Naive thymus-derived CD4-positive, alpha-beta T cell (primary cell): ENCODE data around the gene MRGPRX2. TPM values are rescaled to one million over a fixed set of nuclear protein-coding genes. Genes with fewer than 3 reads are reported as not detected.

Experiments used
- ATAC-seq: fragments of 150-1000 bp; cut with Tn5 transposase; 2 replicates; pipeline ENCODE4 v1.10.0; 2021; ENCODE audit warnings: mild to moderate bottlenecking, moderate library complexity
- CTCF ChIA-PET: fragments of 350-600 bp; sonication (Branson Sonifier 250); formaldehyde crosslinking; loops from one replicate; lab custom pipeline; 2021; ENCODE audit warnings: antibody characterized with exemption; lab: Charles Lee
- POLR2A ChIA-PET: fragments of 350-600 bp; sonication (Branson Sonifier 250); formaldehyde crosslinking; loops from one replicate; lab custom pipeline; 2021; ENCODE audit warnings: antibody characterized with exemption, inconsistent platforms; lab: Charles Lee
- DNase-seq, 9 donors: peaks; one replicate each; pipeline versions ENCODE4 v3.0.0 to v3.0.0-alpha.2; 2020 to 2022; ENCODE audit warnings: mixed read lengths in 1 of 9
- H3K27ac ChIP-seq: one replicate; pipeline ENCODE4 v1.7.0; 2013; ENCODE audit warnings: mild to moderate bottlenecking, low read depth, low read length, moderate library complexity
- H3K27me3 ChIP-seq, 2 donors: one replicate each; pipeline ENCODE4 v1.7.0; 2013; ENCODE audit warnings: low read length in 2 of 2, mild to moderate bottlenecking in 2 of 2, moderate library complexity in 2 of 2; ENCODE audit not compliant: control insufficient read depth in 2 of 2, insufficient read depth in 2 of 2
- H3K36me3 ChIP-seq, 3 experiments: 1 replicate in 2 of 3; 2 replicates in 1 of 3; pipeline ENCODE4 v1.7.0; 2013; ENCODE audit warnings: low read length in 3 of 3, mild to moderate bottlenecking in 3 of 3, moderate library complexity in 1 of 3; ENCODE audit not compliant: insufficient read depth in 3 of 3, control insufficient read depth in 2 of 3
- H3K4me1 ChIP-seq, 2 donors: one replicate each; pipeline ENCODE4 v1.7.0; 2013; ENCODE audit warnings: low read length in 2 of 2, mild to moderate bottlenecking in 2 of 2, moderate library complexity in 1 of 2; ENCODE audit not compliant: control insufficient read depth in 2 of 2, insufficient read depth in 2 of 2
- H3K4me3 ChIP-seq: 2 replicates; pipeline ENCODE4 v1.7.0; 2013; ENCODE audit warnings: mild to moderate bottlenecking, low read length
- H3K9me3 ChIP-seq, 3 experiments: 1 replicate in 2 of 3; 2 replicates in 1 of 3; pipeline ENCODE4 v1.7.0; 2013; ENCODE audit warnings: low read length in 3 of 3; ENCODE audit not compliant: control insufficient read depth in 2 of 3
- H3K27ac Mint-ChIP-seq, 9 donors: one replicate each; pipeline ENCODE4 v1.8.0; 2020 to 2022; ENCODE audit warnings: mixed read lengths in 9 of 9, mild to moderate bottlenecking in 8 of 9, moderate library complexity in 5 of 9, inconsistent platforms in 2 of 9
- H3K27me3 Mint-ChIP-seq, 5 donors: one replicate each; pipeline ENCODE4 v1.8.0; 2021 to 2022; ENCODE audit warnings: mixed read lengths in 5 of 5, mild to moderate bottlenecking in 1 of 5
- H3K36me3 Mint-ChIP-seq, 5 donors: one replicate each; pipeline ENCODE4 v1.8.0; 2020 to 2022; ENCODE audit warnings: mixed read lengths in 5 of 5, mild to moderate bottlenecking in 3 of 5, inconsistent platforms in 1 of 5
- H3K4me1 Mint-ChIP-seq, 7 donors: one replicate each; pipeline ENCODE4 v1.8.0; 2020 to 2022; ENCODE audit warnings: mixed read lengths in 7 of 7, mild to moderate bottlenecking in 3 of 7, inconsistent platforms in 1 of 7
- H3K4me3 Mint-ChIP-seq, 10 donors: one replicate each; pipeline ENCODE4 v1.8.0; 2020 to 2022; ENCODE audit warnings: mild to moderate bottlenecking in 10 of 10, mixed read lengths in 10 of 10, moderate library complexity in 6 of 10, inconsistent platforms in 2 of 10
- H3K9me3 Mint-ChIP-seq, 11 donors: one replicate each; pipeline ENCODE4 v1.8.0; 2020 to 2022; ENCODE audit warnings: mixed read lengths in 11 of 11, mild to moderate bottlenecking in 4 of 11, inconsistent platforms in 1 of 11, moderate library complexity in 1 of 11
- intact Hi-C, 2 donors: fragments of 100-400 bp; cut with micrococcal nuclease; formaldehyde crosslinking; loops; one replicate each; pipeline ENCODE4 v1.15.1; 2023
- polyA plus RNA-seq, 2 donors: library from polyadenylated mRNA; unstranded; fragments of 300-500 nt; fragmentation: Illumina TruSeq; gene quantifications; one replicate each; pipeline ENCODE4 v1.2.3, GENCODE V29; 2021
- total RNA-seq, 6 experiments: library from RNA in 5 of 6; stranded (reverse) in 5 of 6; gene quantifications; 1 replicate in 5 of 6; 2 replicates in 1 of 6; pipeline ENCODE4 v1.2.3 and lab custom pipeline; 2021 to 2026

MRGPRX2 gene
- total and polyA plus RNA-seq, 7 experiments from 2014 or later = 0.17 TPM; not detected in 6

GRCh38 chr11:19072464-19072863, 11.9 kb upstream of the MRGPRX2 start:
- no peak overlapping the region for H3K4me3 Mint-ChIP-seq
- peaks cover 0 to 5% (median 5%) of the 10 kb centered on the region in 7 donors for H3K4me1 Mint-ChIP-seq
- no peak for ATAC-seq
- peaks cover 0 to 20% (median 14%) of the 10 kb centered on the region in 11 donors for H3K9me3 Mint-ChIP-seq
- CTCF ChIA-PET = interaction anchor here (1.1 kb wide), 1 partner anchor 8 kb away, joined by 6 read pairs; no protein-coding TSS in a partner anchor
- peaks cover 0 to 15% (median 6%) of the 10 kb centered on the region in 5 donors for H3K36me3 Mint-ChIP-seq
- no peak overlapping the region for H3K4me3 ChIP-seq
- no peak for DNase-seq
- H3K27ac Mint-ChIP-seq = no peak overlapping the region
- H3K9me3 ChIP-seq = no peaks in the 10 kb centered on the region
- H3K36me3 ChIP-seq = no peaks in the 10 kb centered on the region
- H3K27me3 ChIP-seq = no peaks in the 10 kb centered on the region
- intact Hi-C loops = loop anchor here (10.0 kb wide), 3 partner anchors 672 to 832 kb away; no protein-coding TSS in a partner anchor
- H3K27ac ChIP-seq = no peak overlapping the region
- H3K27me3 Mint-ChIP-seq = peaks cover 12 to 21% (median 20%) of the 10 kb centered on the region in 5 donors
- H3K4me1 ChIP-seq = no peaks in the 10 kb centered on the region
- POLR2A ChIA-PET = no interaction called here

GRCh38 chr11:19071255-19071654, 10.7 kb upstream of the MRGPRX2 start:
- no peak overlapping the region for H3K4me3 ChIP-seq
- intact Hi-C loops = loop anchor here (1.0 to 10.0 kb wide), 7 partner anchors 169 to 1062 kb away; partner anchors contain the start of gene E2F8 (in 1 of the 2)
- peaks cover 0 to 15% (median 6%) of the 10 kb centered on the region in 5 donors for H3K36me3 Mint-ChIP-seq
- peaks cover 0 to 20% (median 14%) of the 10 kb centered on the region in 11 donors for H3K9me3 Mint-ChIP-seq
- peaks cover 0 to 5% (median 5%) of the 10 kb centered on the region in 7 donors for H3K4me1 Mint-ChIP-seq
- no peaks in the 10 kb centered on the region for H3K27me3 ChIP-seq
- POLR2A ChIA-PET = no interaction called here
- no peaks in the 10 kb centered on the region for H3K4me1 ChIP-seq
- H3K27ac Mint-ChIP-seq = no peak overlapping the region
- CTCF ChIA-PET = interaction anchor here (0.7 to 1.1 kb wide), 4 partner anchors 9 to 260 kb away, joined by 3 to 7 read pairs (median 6); partner anchors contain the start of gene MRGPRX2
- peak overlapping the region in 8 of 10 donors; percentile 37 to 83 (median 64) for H3K4me3 Mint-ChIP-seq
- DNase-seq (peak in 8 of 9 donors; percentile 27 to 51 (median 38)), ATAC-seq (peak; percentile 93)
- H3K36me3 ChIP-seq = no peaks in the 10 kb centered on the region
- no peaks in the 10 kb centered on the region for H3K9me3 ChIP-seq
- H3K27me3 Mint-ChIP-seq = peaks cover 14 to 33% (median 20%) of the 10 kb centered on the region in 5 donors
- no peak overlapping the region for H3K27ac ChIP-seq

GRCh38 chr11:19059833-19060232, 684 bp downstream of the MRGPRX2 start:
- H3K27me3 Mint-ChIP-seq = peaks cover 0 to 14% (median 6%) of the 10 kb centered on the region in 5 donors
- peaks cover 5 to 18% of the 10 kb centered on the region in 2 donors for H3K4me1 ChIP-seq
- H3K4me1 Mint-ChIP-seq = peaks cover 0 to 29% (median 15%) of the 10 kb centered on the region in 7 donors
- H3K9me3 ChIP-seq = no peaks in the 10 kb centered on the region
- no peak overlapping the region for H3K27ac Mint-ChIP-seq
- no peaks in the 10 kb centered on the region for H3K9me3 Mint-ChIP-seq
- ChIA-PET CTCF (interaction anchor here (1.2 kb wide), 1 partner anchor 11 kb away, joined by 5 read pairs; no protein-coding TSS in a partner anchor), POLR2A (no interaction called here)
- H3K4me3 Mint-ChIP-seq = no peak overlapping the region
- no peak overlapping the region for H3K4me3 ChIP-seq
- H3K27me3 ChIP-seq = no peaks in the 10 kb centered on the region
- no peaks in the 10 kb centered on the region for H3K36me3 ChIP-seq
- intact Hi-C loops = no loop called here
- DNase-seq (no peak), ATAC-seq (no peak)
- no peak overlapping the region for H3K27ac ChIP-seq
- no peaks in the 10 kb centered on the region for H3K36me3 Mint-ChIP-seq

GRCh38 chr11:19055905-19056304, 4.6 kb downstream of the MRGPRX2 start:
- Mint-ChIP-seq H3K9me3 (peaks cover 0 to 11% (median 6%) of the 10 kb centered on the region in 11 donors), H3K27ac (no peak overlapping the region), H3K4me1 (peaks cover 0 to 19% (median 7%) of the 10 kb centered on the region in 7 donors), H3K36me3 (no peaks in the 10 kb centered on the region), H3K4me3 (peak overlapping the region in 1 of 10 donors; percentile 11), H3K27me3 (peaks cover 0 to 7% (median 5%) of the 10 kb centered on the region in 5 donors)
- DNase-seq (no peak), ATAC-seq (no peak)
- peaks cover 5 to 7% of the 10 kb centered on the region in 2 donors for H3K4me1 ChIP-seq
- no peaks in the 10 kb centered on the region for H3K36me3 ChIP-seq
- no peak overlapping the region for H3K27ac ChIP-seq
- no peak overlapping the region for H3K4me3 ChIP-seq
- ChIA-PET POLR2A (no interaction called here), CTCF (no interaction called here)
- no peaks in the 10 kb centered on the region for H3K27me3 ChIP-seq
- intact Hi-C loops = no loop called here
- no peaks in the 10 kb centered on the region for H3K9me3 ChIP-seq

- Histone ChIP-seq H3K27ac (no peak overlapping the region), H3K9me3 (no peaks in the 10 kb centered on the region), H3K4me1 (no peaks in the 10 kb centered on the region), H3K36me3 (no peaks in the 10 kb centered on the region), H3K27me3 (no peaks in the 10 kb centered on the region), H3K4me3 (no peak overlapping the region)
- H3K27me3 Mint-ChIP-seq = peaks cover 0 to 9% (median 5%) of the 10 kb centered on the region in 5 donors
- H3K36me3 Mint-ChIP-seq = no peaks in the 10 kb centered on the region
- peaks cover 0 to 10% (median 0%) of the 10 kb centered on the region in 7 donors for H3K4me1 Mint-ChIP-seq
- H3K27ac Mint-ChIP-seq = no peak overlapping the region
- DNase-seq (no peak), ATAC-seq (no peak)
- H3K4me3 Mint-ChIP-seq = no peak overlapping the region
- peaks cover 0 to 18% (median 10%) of the 10 kb centered on the region in 11 donors for H3K9me3 Mint-ChIP-seq
- CTCF ChIA-PET = no interaction called here
- intact Hi-C loops = no loop called here
- POLR2A ChIA-PET = no interaction called here
These were observed 5.5 kb downstream of the MRGPRX2 start for GRCh38 chr11:19055016-19055415.

GRCh38 chr11:19053909-19054308, 6.6 kb downstream of the MRGPRX2 start:
- Histone ChIP-seq H3K4me1 (no peaks in the 10 kb centered on the region), H3K9me3 (no peaks in the 10 kb centered on the region), H3K27me3 (no peaks in the 10 kb centered on the region), H3K36me3 (no peaks in the 10 kb centered on the region), H3K4me3 (no peak overlapping the region), H3K27ac (no peak overlapping the region)
- ChIA-PET CTCF (no interaction called here), POLR2A (no interaction called here)
- no peaks in the 10 kb centered on the region for H3K4me1 Mint-ChIP-seq
- peaks cover 0 to 28% (median 10%) of the 10 kb centered on the region in 11 donors for H3K9me3 Mint-ChIP-seq
- no peak overlapping the region for H3K4me3 Mint-ChIP-seq
- H3K27me3 Mint-ChIP-seq = peaks cover 0 to 15% (median 5%) of the 10 kb centered on the region in 5 donors
- H3K36me3 Mint-ChIP-seq = no peaks in the 10 kb centered on the region
- no peak overlapping the region for H3K27ac Mint-ChIP-seq
- intact Hi-C loops = no loop called here
- no peak for ATAC-seq
- no peak for DNase-seq

- no peak for DNase-seq
- H3K4me1 ChIP-seq = no peaks in the 10 kb centered on the region
- no peak for ATAC-seq
- H3K4me3 ChIP-seq = no peak overlapping the region
- no peak overlapping the region for H3K27ac ChIP-seq
- Mint-ChIP-seq H3K9me3 (peaks cover 0 to 28% (median 11%) of the 10 kb centered on the region in 11 donors), H3K4me1 (no peaks in the 10 kb centered on the region), H3K36me3 (no peaks in the 10 kb centered on the region), H3K27ac (no peak overlapping the region), H3K4me3 (no peak overlapping the region), H3K27me3 (peaks cover 7 to 37% (median 16%) of the 10 kb centered on the region in 5 donors)
- no peaks in the 10 kb centered on the region for H3K9me3 ChIP-seq
- H3K27me3 ChIP-seq = no peaks in the 10 kb centered on the region
- ChIA-PET CTCF (no interaction called here), POLR2A (no interaction called here)
- no peaks in the 10 kb centered on the region for H3K36me3 ChIP-seq
- intact Hi-C loops = no loop called here
These were observed 10.2 kb downstream of the MRGPRX2 start for GRCh38 chr11:19050281-19050680.
